Naive thymus-derived CD4-positive, alpha-beta T cell (primary cell): ENCODE results near the gene TYW3. TPM values are rescaled to one million over a fixed set of nuclear protein-coding genes. Genes with fewer than 3 reads are reported as not detected.

Experiments
- ATAC-seq: fragments of 150-1000 bp; cut with Tn5 transposase; 2 replicates; pipeline ENCODE4 v1.10.0; 2021; ENCODE audit warnings: mild to moderate bottlenecking, moderate library complexity
- CTCF ChIA-PET: fragments of 350-600 bp; sonication (Branson Sonifier 250); formaldehyde crosslinking; loops from one replicate; lab custom pipeline; 2021; ENCODE audit warnings: antibody characterized with exemption; lab: Charles Lee
- POLR2A ChIA-PET: fragments of 350-600 bp; sonication (Branson Sonifier 250); formaldehyde crosslinking; loops from one replicate; lab custom pipeline; 2021; ENCODE audit warnings: antibody characterized with exemption, inconsistent platforms; lab: Charles Lee
- DNase-seq, 9 donors: peaks; one replicate each; pipeline versions ENCODE4 v3.0.0 to v3.0.0-alpha.2; 2020 to 2022; ENCODE audit warnings: mixed read lengths in 1 of 9
- H3K27ac ChIP-seq: one replicate; pipeline ENCODE4 v1.7.0; 2013; ENCODE audit warnings: mild to moderate bottlenecking, low read depth, low read length, moderate library complexity
- H3K27me3 ChIP-seq, 2 donors: one replicate each; pipeline ENCODE4 v1.7.0; 2013; ENCODE audit warnings: low read length in 2 of 2, mild to moderate bottlenecking in 2 of 2, moderate library complexity in 2 of 2; ENCODE audit not compliant: control insufficient read depth in 2 of 2, insufficient read depth in 2 of 2
- H3K36me3 ChIP-seq, 3 experiments: 1 replicate in 2 of 3; 2 replicates in 1 of 3; pipeline ENCODE4 v1.7.0; 2013; ENCODE audit warnings: low read length in 3 of 3, mild to moderate bottlenecking in 3 of 3, moderate library complexity in 1 of 3; ENCODE audit not compliant: insufficient read depth in 3 of 3, control insufficient read depth in 2 of 3
- H3K4me1 ChIP-seq, 2 donors: one replicate each; pipeline ENCODE4 v1.7.0; 2013; ENCODE audit warnings: low read length in 2 of 2, mild to moderate bottlenecking in 2 of 2, moderate library complexity in 1 of 2; ENCODE audit not compliant: control insufficient read depth in 2 of 2, insufficient read depth in 2 of 2
- H3K4me3 ChIP-seq: 2 replicates; pipeline ENCODE4 v1.7.0; 2013; ENCODE audit warnings: mild to moderate bottlenecking, low read length
- H3K9me3 ChIP-seq, 3 experiments: 1 replicate in 2 of 3; 2 replicates in 1 of 3; pipeline ENCODE4 v1.7.0; 2013; ENCODE audit warnings: low read length in 3 of 3; ENCODE audit not compliant: control insufficient read depth in 2 of 3
- H3K27ac Mint-ChIP-seq, 9 donors: one replicate each; pipeline ENCODE4 v1.8.0; 2020 to 2022; ENCODE audit warnings: mixed read lengths in 9 of 9, mild to moderate bottlenecking in 8 of 9, moderate library complexity in 5 of 9, inconsistent platforms in 2 of 9
- H3K27me3 Mint-ChIP-seq, 5 donors: one replicate each; pipeline ENCODE4 v1.8.0; 2021 to 2022; ENCODE audit warnings: mixed read lengths in 5 of 5, mild to moderate bottlenecking in 1 of 5
- H3K36me3 Mint-ChIP-seq, 5 donors: one replicate each; pipeline ENCODE4 v1.8.0; 2020 to 2022; ENCODE audit warnings: mixed read lengths in 5 of 5, mild to moderate bottlenecking in 3 of 5, inconsistent platforms in 1 of 5
- H3K4me1 Mint-ChIP-seq, 7 donors: one replicate each; pipeline ENCODE4 v1.8.0; 2020 to 2022; ENCODE audit warnings: mixed read lengths in 7 of 7, mild to moderate bottlenecking in 3 of 7, inconsistent platforms in 1 of 7
- H3K4me3 Mint-ChIP-seq, 10 donors: one replicate each; pipeline ENCODE4 v1.8.0; 2020 to 2022; ENCODE audit warnings: mild to moderate bottlenecking in 10 of 10, mixed read lengths in 10 of 10, moderate library complexity in 6 of 10, inconsistent platforms in 2 of 10
- H3K9me3 Mint-ChIP-seq, 11 donors: one replicate each; pipeline ENCODE4 v1.8.0; 2020 to 2022; ENCODE audit warnings: mixed read lengths in 11 of 11, mild to moderate bottlenecking in 4 of 11, inconsistent platforms in 1 of 11, moderate library complexity in 1 of 11
- intact Hi-C, 2 donors: fragments of 100-400 bp; cut with micrococcal nuclease; formaldehyde crosslinking; loops; one replicate each; pipeline ENCODE4 v1.15.1; 2023
- polyA plus RNA-seq, 2 donors: library from polyadenylated mRNA; unstranded; fragments of 300-500 nt; fragmentation: Illumina TruSeq; gene quantifications; one replicate each; pipeline ENCODE4 v1.2.3, GENCODE V29; 2021
- total RNA-seq, 6 experiments: library from RNA in 5 of 6; stranded (reverse) in 5 of 6; gene quantifications; 1 replicate in 5 of 6; 2 replicates in 1 of 6; pipeline ENCODE4 v1.2.3 and lab custom pipeline; 2021 to 2026

Gene TYW3
- total and polyA plus RNA-seq, 7 experiments from 2014 or later = 9.2 to 24.7 (median 17.4) TPM

DNA sequence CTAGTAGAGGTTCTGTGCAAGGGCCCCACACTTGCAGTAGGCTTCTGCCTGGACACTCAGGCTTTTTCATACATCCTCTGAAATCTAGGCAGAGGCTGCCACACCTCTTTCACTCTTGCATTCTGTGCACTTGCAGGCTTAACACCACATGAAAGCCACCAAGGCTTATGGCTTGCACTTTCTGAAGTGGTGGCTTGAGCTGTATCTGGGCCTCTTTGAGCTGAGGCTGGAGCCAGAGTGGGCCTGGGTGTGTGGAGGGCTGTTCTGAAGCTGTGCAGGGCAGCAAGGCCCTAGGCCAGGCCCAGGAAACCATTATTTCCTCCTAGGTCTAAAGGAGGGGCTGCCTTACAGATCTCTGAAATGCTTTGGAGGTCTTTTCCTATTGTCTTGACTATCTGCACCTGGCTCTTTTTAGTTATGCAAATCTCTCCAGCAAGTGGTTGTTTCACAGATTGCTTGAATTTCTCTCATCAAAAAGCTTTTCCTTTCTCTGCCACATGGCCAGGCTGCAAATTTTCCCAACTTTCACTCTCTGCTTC lies 66.2 kb downstream of the TYW3 start:
- peaks cover 0 to 4% (median 0%) of the 10 kb centered on the region in 5 donors for H3K36me3 Mint-ChIP-seq
- Histone ChIP-seq H3K27me3 (no peaks in the 10 kb centered on the region), H3K4me3 (no peak overlapping the region), H3K36me3 (no peaks in the 10 kb centered on the region), H3K27ac (no peak overlapping the region), H3K4me1 (no peaks in the 10 kb centered on the region), H3K9me3 (peaks cover 0 to 12% (median 0%) of the 10 kb centered on the region in 3 experiments)
- intact Hi-C loops = no loop called here
- ChIA-PET CTCF (no interaction called here), POLR2A (no interaction called here)
- peaks cover 0 to 23% (median 18%) of the 10 kb centered on the region in 5 donors for H3K27me3 Mint-ChIP-seq
- DNase-seq (no peak), ATAC-seq (no peak)
- no peak overlapping the region for H3K27ac Mint-ChIP-seq
- H3K4me1 Mint-ChIP-seq = no peaks in the 10 kb centered on the region
- peaks cover 0 to 17% (median 6%) of the 10 kb centered on the region in 11 donors for H3K9me3 Mint-ChIP-seq
- H3K4me3 Mint-ChIP-seq = no peak overlapping the region

DNA sequence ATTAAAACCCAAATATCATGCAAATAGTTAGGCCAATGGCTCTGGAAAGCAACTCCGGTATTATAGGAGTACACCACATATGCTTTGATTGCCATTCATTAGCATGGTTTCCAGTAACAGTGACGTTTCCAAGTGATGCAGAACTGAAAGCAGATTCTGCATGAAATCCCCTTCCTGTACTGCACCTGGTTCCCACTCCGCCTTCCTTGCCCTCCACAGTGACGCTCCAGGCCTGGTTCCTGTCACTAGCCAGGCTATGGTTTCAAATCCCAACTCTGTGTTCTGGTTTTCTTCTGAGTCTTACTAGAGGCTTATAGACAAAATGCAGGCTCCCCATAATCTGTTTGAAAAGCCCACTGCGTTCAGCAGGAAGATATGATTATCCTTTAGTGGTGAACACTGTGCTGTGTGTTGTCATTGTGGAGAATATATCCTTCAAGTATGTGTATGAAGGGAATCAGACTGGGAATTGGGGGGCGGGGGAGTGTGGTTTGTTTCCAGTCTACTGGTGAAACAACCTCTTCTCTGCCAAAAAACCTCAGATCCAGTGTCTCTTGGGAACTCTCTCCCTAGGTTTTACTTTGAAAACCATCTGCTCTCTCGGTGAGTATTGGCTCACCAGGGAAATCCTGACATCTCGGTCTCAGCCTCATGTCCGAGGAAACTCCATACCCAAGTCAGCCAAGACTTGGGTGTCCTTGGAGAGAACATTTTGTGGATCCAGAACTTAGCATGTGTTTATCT lies 78.7 kb downstream of the TYW3 start:
- Histone ChIP-seq H3K27me3 (no peaks in the 10 kb centered on the region), H3K36me3 (no peaks in the 10 kb centered on the region), H3K9me3 (no peaks in the 10 kb centered on the region), H3K4me1 (no peaks in the 10 kb centered on the region), H3K4me3 (no peak overlapping the region), H3K27ac (no peak overlapping the region)
- ATAC-seq (no peak), DNase-seq (no peak)
- Mint-ChIP-seq H3K9me3 (peaks cover 0 to 5% (median 0%) of the 10 kb centered on the region in 11 donors), H3K27ac (no peak overlapping the region), H3K4me1 (no peaks in the 10 kb centered on the region), H3K36me3 (no peaks in the 10 kb centered on the region), H3K4me3 (no peak overlapping the region), H3K27me3 (peaks cover 0 to 9% (median 4%) of the 10 kb centered on the region in 5 donors)
- intact Hi-C loops = no loop called here
- POLR2A ChIA-PET = no interaction called here
- CTCF ChIA-PET = no interaction called here

DNA sequence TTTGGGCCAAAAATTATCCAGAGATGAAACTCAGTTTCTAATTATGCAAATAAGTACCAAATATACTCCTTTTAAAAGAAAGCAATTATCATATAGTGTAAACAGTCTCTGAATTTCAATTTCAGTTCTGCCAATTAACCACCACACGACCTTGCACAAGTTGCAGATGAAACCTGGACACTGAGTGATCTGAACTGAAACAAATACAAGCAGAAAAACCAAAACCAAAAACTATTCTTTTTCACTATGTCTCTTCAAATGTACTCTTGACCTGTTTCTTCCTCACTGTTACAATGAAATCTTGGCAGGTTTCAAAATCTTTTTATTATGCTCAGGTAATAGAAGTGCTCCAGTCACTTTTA lies 79.2 kb downstream of the TYW3 start:
- Histone ChIP-seq H3K27ac (no peak overlapping the region), H3K27me3 (no peaks in the 10 kb centered on the region), H3K36me3 (no peaks in the 10 kb centered on the region), H3K9me3 (no peaks in the 10 kb centered on the region), H3K4me3 (no peak overlapping the region), H3K4me1 (no peaks in the 10 kb centered on the region)
- Mint-ChIP-seq H3K4me3 (no peak overlapping the region), H3K27me3 (peaks cover 0 to 9% (median 4%) of the 10 kb centered on the region in 5 donors), H3K4me1 (no peaks in the 10 kb centered on the region), H3K9me3 (peaks cover 0 to 5% (median 0%) of the 10 kb centered on the region in 11 donors), H3K27ac (no peak overlapping the region), H3K36me3 (no peaks in the 10 kb centered on the region)
- intact Hi-C loops = no loop called here
- ATAC-seq (no peak), DNase-seq (no peak)
- POLR2A ChIA-PET = no interaction called here
- CTCF ChIA-PET = no interaction called here

Other genes with a start within 250 kb of the TYW3 start
- gene LRRC53, start 220.5 kb upstream of the TYW3 start, total RNA-seq = not detected
- not detected for gene LRRC53, start 220.5 kb upstream of the TYW3 start, polyA plus RNA-seq
- gene ERICH3, start 59.4 kb upstream of the TYW3 start, total RNA-seq = not detected
- not detected for gene ERICH3, start 59.4 kb upstream of the TYW3 start, polyA plus RNA-seq
- gene CRYZ, start 102 bp upstream of the TYW3 start, total RNA-seq = 10 to 100 TPM in 4 of 5 experiments, 1 to 10 TPM in 1; 6.8 to 23.9 (median 14.0) TPM
- gene CRYZ, start 102 bp upstream of the TYW3 start, polyA plus RNA-seq = 10 to 100 TPM; 30.0 to 40.1 TPM